ENCODE results near the gene NELL2. TPM values are rescaled to one million over a fixed set of nuclear protein-coding genes. Genes with fewer than 3 reads are reported as not detected.

Gene NELL2
- total RNA-seq, 1 donor from 2014 or later, result 6.1 TPM

GRCh38 chr12:44488180-44488579, 387.9 kb downstream of the NELL2 start:
- H3K4me3 Mint-ChIP-seq (ENCODE audit: low read depth), result no peak overlapping the region
- no peak for DNase-seq (ENCODE audit: low spot score, unreplicated experiment)
- H3K27me3 Mint-ChIP-seq, result no peaks in the 10 kb centered on the region
- no peak overlapping the region for H3K27ac Mint-ChIP-seq
- H3K36me3 Mint-ChIP-seq (ENCODE audit: insufficient read depth), result peaks cover 3% of the 10 kb centered on the region
- no peak for TF ChIP-seq CTCF (IDR thresholded peaks at IDR 0.05; ENCODE audit: unreplicated experiment)
- H3K4me1 Mint-ChIP-seq (ENCODE audit: low read depth), result no peaks in the 10 kb centered on the region
- H3K9me3 Mint-ChIP-seq (ENCODE audit: low read depth), result peaks cover 7% of the 10 kb centered on the region

- Mint-ChIP-seq H3K27ac (no peak overlapping the region), H3K27me3 (no peaks in the 10 kb centered on the region), H3K9me3 (ENCODE audit: low read depth) (peaks cover 13% of the 10 kb centered on the region), H3K4me1 (ENCODE audit: low read depth) (no peaks in the 10 kb centered on the region), H3K4me3 (ENCODE audit: low read depth) (no peak overlapping the region), H3K36me3 (ENCODE audit: insufficient read depth) (peaks cover 3% of the 10 kb centered on the region)
- no peak for TF ChIP-seq CTCF (IDR thresholded peaks at IDR 0.05; ENCODE audit: unreplicated experiment)
- no peak for DNase-seq (ENCODE audit: low spot score, unreplicated experiment)
These were observed 391.3 kb downstream of the NELL2 start for GRCh38 chr12:44484862-44485261.

GRCh38 chr12:44477331-44477980, 398.7 kb downstream of the NELL2 start:
- Mint-ChIP-seq H3K9me3 (ENCODE audit: low read depth) (peaks cover 36% of the 10 kb centered on the region), H3K4me1 (ENCODE audit: low read depth) (no peaks in the 10 kb centered on the region), H3K27me3 (no peaks in the 10 kb centered on the region), H3K27ac (no peak overlapping the region), H3K36me3 (ENCODE audit: insufficient read depth) (no peaks in the 10 kb centered on the region), H3K4me3 (ENCODE audit: low read depth) (no peak overlapping the region)
- TF ChIP-seq CTCF (IDR thresholded peaks at IDR 0.05; ENCODE audit: unreplicated experiment), result no peak
- no peak for DNase-seq (ENCODE audit: low spot score, unreplicated experiment)

GRCh38 chr12:44476683-44477082, 399.4 kb downstream of the NELL2 start:
- no peaks in the 10 kb centered on the region for H3K27me3 Mint-ChIP-seq
- peaks cover 34% of the 10 kb centered on the region for H3K9me3 Mint-ChIP-seq (ENCODE audit: low read depth)
- no peak overlapping the region for H3K27ac Mint-ChIP-seq
- no peak overlapping the region for H3K4me3 Mint-ChIP-seq (ENCODE audit: low read depth)
- no peaks in the 10 kb centered on the region for H3K36me3 Mint-ChIP-seq (ENCODE audit: insufficient read depth)
- H3K4me1 Mint-ChIP-seq (ENCODE audit: low read depth), result no peaks in the 10 kb centered on the region
- DNase-seq (ENCODE audit: low spot score, unreplicated experiment), result no peak
- TF ChIP-seq CTCF (IDR thresholded peaks at IDR 0.05; ENCODE audit: unreplicated experiment), result no peak

GRCh38 chr12:44465139-44465538, 411.0 kb downstream of the NELL2 start:
- DNase-seq (ENCODE audit: low spot score, unreplicated experiment), result no peak
- Mint-ChIP-seq H3K4me3 (ENCODE audit: low read depth) (no peak overlapping the region), H3K9me3 (ENCODE audit: low read depth) (peaks cover 7% of the 10 kb centered on the region), H3K4me1 (ENCODE audit: low read depth) (no peaks in the 10 kb centered on the region), H3K27me3 (no peaks in the 10 kb centered on the region), H3K36me3 (ENCODE audit: insufficient read depth) (no peaks in the 10 kb centered on the region), H3K27ac (no peak overlapping the region)
- TF ChIP-seq CTCF (IDR thresholded peaks at IDR 0.05; ENCODE audit: unreplicated experiment), result peak; percentile 36

Data from progenitor cell of endocrine pancreas (in vitro differentiated cells).